ENCODE measurements around the gene CTSW.

The CTSW gene

DNA sequence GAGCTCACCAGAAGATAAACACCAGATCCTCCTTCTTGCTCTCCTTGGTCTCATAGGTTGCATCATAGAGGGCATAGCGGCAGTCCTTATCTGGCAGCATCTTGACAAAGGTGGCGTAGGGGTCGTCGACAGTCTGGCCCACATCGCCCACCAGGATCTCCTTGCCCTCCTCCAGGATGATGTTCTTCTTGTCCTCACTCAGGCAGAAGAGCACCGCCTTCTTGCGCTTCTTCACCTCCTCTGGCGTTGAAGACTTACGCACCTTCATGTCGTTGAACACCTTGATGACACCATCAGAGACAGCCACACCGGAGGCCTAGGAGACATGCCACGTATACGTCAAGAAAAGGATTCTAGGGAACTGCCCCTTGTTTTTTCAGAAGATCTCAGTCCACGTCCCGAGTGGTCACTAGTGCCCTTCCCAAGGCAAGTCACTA is 23.7 kb upstream of the CTSW start:
- DNase-seq (ENCODE audit: low spot score), result no peak

DNA sequence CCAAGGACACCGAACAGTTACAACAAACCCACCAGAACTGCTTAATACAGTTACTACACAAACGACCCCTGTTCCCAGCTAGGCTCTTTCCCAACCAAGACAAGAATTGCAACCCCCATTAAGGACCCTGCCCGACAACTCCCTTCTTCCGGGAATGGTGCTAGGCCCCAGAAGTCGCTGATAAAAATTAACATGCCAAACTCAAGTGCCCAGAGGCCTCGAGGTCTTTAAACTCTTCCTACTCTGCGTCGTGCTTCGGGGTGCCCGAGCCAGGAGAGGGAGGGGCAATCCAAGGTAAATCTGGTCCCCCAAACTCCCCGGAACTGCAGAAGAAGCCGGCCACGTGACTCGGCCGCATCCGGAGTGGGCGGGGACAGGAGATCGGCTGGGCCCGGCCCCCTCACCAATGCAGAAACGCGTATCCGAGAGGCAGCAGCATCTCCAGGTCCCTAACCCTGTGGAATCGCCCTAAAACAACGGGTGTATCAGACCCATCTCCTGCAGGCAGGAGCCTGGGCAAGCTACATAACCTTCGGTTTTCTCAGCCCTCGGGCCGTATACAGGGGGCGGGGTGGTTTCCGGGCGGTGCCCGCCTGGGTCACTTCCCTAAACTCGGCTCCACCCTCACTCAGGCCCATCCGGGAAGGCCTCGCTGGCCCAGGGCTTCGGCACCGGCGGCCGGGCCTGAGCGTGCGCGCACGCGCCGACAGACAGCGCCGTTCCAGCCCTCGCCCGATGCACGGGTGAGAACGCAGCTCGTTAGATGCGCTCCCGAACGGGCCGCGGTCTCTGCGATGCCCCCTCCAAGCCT is 22.7 kb upstream of the CTSW start:
- DNase-seq (ENCODE audit: low spot score), result no peak

DNA sequence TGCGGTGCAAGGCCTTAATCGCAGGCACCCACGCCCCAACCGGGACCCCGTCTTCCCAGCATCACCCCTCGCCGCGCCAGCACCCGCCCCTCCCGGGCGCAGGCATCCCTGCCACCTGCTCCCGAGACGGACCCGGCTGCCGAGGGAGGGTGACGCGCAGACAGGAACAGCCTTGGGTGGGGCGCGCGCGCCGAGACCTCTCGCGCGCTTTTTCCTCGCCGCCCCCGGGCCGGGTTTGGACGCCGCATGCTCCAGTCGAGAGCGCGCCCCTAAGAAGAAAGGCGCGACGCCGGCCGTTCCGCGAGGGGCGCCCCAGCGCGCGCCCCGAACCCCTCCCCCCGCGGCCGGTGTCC is 22.2 kb upstream of the CTSW start:
- DNase-seq (ENCODE audit: low spot score), result no peak

DNA sequence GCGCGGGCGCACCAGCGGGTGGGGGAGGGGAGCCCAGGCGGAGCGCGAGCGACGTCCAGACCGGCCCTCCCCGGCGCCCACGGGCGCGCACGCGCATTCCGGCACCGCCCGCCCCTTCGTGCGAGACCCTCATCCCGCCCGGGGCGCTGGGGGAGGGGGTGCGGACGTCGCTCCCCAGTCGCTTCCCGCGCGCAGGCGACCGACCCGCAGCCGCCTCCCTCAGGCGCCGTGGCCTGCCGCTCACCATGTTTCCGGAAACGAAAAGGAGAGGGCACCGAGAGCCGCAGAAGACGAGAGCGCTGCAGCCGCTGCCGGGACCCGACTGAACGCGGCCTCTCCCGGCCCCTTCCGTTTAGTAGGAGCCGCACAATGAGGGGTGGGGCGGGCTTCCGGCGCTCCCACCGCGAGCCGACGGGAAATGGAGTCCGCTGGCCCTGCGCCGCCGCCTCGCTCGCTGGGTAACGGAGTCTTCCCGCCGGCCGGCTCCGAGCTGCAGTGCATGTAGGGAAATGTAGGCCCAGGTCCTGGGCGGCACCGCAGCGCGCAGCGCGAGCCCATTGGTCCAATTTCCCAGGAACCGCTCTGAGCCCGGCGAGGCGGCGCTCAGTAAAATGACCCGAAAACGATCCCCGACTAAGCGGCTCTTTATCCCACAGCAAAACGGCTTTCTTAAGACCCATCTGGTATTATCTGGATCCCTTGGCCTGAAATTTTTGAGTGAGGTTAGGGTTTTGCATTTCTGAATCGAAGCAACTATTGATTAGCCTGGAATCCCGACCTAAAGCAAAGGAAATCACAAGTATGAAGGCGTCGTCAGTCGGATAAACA is 21.6 kb upstream of the CTSW start, which contains the start of gene CFL1:
CFL1 (minus strand) TSS at position 328 of the 828 bp plus-strand sequence; CDS start at position 247, 81 bp downstream.
- peak; percentile 89 for DNase-seq (ENCODE audit: low spot score)

DNA sequence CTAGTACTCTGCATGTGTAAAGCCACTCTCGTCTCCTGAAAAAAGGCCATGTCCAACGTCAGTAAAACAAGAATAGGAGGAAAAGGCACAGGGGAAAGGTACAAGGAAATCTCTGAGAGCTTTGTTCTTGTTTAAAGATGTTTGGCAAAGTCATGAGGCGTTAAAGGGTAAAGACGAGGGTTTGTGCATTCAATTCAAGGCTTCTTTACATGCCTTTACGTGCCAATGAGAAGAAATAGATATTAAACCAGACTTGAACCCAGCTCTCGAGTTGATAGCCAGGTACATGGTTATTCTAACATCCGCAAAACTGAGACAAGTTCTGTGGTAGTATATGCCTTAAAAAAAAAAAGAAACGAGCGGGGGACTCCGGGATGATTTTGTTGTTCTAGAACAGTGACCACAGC is 21.0 kb upstream of the CTSW start:
- DNase-seq (ENCODE audit: low spot score), result no peak

DNA sequence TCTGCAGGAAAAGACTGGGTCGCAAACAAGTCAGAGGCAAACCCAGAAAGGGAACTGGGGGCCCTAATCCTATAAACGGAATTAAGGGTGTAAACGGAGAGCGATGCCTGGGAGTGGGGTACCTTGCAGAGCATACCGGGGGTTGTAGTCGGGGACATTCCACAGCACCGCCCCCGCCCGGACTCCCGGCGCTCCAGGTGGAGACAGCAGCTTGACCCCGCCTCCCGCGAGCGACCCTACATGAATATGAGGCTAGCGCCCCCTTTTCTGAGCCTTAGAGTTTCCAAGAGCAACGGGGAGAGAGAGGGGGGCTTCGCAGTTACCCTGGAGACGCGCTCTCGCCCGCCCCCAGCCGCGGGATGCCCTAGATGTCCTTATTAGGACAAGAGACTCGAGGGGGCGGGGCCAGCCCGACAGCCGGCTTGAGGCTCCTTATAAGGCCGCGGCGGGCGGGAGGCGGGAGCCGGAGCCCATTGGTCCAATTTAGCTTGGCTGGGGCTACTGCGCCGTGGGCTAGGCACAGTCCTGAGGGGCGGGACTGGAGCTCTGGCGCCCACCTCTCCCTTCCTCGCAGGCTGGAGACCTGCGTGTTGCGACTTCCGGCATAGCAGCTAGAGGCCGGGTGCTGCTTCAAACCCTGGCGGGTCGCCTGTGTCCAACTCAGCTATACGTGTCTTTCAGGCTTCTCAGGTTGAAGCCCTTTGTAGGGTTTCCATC is 20.4 kb upstream of the CTSW start:
- peak; percentile 94 for DNase-seq (ENCODE audit: low spot score)

DNA sequence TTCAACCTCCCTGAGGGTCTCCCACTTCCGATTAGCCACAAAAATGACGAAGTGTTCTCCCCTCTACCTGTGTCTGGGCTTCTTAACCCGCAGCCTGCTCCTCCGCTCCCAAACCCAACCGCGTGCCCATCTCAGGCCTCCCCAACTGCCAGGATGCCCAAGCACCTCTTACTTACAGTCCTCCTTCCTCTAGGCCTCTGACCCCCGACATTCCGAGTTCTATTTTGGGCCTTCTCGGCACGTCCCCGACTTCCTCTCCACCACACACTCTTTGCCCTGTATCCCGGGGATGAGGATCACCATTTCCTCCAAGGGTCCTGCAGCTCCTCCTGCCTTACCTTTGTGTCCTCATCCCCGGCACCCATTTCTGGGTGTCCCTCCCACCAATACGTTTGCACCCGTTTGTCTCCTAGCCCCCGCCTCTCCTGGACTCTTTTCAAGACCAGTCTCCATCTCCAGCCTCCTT is 19.8 kb upstream of the CTSW start:
- no peak for DNase-seq (ENCODE audit: low spot score)

DNA sequence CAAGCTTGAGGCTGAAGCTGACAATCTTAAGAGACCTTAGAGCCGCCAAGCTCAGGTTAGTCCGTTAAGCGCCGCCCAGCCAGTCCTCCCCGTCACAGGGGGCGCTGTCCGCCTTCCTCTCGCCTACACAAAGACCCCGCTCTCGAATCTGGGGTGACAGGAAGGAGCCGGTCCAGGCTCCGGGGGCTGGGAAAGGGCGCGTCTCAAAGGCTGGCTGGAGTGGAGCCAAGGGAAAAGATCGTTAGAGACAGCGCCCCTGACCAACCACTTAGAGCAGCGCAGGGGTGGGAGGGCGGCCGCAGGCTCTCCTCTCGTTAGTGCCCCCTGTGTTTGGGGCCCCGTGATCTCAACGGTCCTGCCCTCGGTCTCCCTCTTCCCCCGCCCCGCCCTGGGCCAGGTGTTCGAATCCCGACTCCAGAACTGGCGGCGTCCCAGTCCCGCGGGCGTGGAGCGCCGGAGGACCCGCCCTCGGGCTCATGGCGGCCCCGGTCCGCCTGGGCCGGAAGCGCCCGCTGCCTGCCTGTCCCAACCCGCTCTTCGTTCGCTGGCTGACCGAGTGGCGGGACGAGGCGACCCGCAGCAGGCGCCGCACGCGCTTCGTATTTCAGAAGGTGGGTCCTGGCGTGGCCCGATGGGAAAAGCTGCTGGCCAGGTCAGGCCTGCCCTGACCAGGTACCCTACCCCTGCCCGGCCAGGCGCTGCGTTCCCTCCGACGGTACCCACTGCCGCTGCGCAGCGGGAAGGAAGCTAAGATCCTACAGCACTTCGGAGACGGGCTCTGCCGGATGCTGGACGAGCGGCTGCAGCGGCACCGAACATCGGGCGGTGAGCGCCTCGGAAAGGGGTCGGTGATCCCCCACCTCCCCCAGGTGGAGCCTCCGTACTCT is 19.1 kb upstream of the CTSW start, which contains the start of gene MUS81:
MUS81 (plus strand) TSS at position 156 of the 887 bp plus-strand sequence; CDS start at position 477, 321 bp downstream.
- peak; percentile 86 for DNase-seq (ENCODE audit: low spot score)

DNA sequence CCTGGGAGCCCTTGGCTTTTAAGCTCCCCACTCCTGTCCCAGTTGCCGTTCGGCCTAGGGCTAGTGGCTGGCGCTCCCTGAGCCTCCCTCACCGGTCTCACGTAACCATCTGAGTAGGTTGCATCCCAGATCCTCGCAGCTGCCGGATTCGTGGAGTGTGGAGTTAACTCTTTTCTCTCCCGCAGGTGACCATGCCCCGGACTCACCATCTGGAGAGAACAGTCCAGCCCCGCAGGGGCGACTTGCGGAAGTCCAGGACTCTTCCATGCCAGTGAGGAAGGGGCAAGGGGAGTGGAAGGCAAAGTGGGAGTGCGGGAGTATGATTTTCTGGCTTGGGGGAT is 18.5 kb upstream of the CTSW start:
- no peak for DNase-seq (ENCODE audit: low spot score)

DNA sequence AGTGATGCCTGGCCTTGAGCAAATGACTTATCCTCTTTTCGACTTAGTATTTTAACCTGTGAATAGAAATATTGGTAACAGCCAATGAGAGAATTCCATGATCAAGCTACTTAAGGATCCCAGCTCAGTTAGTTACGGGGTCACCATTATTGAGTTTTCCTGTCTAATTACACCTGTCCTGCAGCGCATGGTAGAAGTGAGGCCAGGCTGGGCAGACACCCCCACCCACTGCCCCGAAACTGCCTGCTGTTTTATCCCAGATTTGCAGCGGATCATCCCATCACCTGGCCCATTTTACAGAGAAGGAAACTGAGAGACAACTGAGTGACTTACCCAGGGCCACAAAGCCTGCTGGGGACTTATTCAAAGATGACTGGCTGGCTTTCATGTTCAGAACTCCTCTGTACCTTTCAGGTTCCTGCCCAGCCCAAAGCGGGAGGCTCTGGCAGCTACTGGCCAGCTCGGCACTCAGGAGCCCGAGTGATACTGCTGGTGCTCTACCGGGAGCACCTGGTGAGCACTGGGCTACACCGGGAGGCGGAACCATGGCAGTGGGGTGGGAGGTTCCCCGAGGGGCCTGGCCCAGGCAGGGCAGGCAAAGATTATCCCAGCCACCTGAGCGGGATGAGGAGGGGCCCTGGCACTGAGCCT is 18.0 kb upstream of the CTSW start:
- no peak for DNase-seq (ENCODE audit: low spot score)

DNA sequence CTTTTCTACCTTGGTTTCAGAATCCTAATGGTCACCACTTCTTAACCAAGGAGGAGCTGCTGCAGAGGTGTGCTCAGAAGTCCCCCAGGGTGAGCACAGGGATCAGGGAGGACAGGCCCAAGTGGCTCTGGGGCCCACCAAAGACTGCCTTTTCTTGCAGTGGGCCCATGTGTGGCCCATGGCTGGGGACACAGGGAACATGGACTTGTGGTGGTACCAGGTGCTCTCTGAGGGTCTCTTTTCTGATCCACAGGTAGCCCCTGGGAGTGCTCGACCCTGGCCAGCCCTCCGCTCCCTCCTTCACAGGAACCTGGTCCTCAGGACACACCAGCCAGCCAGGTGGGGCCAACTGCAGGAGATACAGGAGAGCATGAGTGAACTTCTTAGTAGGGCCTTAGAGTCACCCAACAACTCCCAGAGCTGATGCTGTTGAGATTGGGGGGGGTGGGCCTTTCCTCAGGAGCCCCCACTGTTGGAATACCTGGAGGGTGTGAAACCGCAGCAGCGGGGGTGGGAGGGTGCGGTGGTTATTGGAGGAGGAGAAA is 17.4 kb upstream of the CTSW start:
- no peak for DNase-seq (ENCODE audit: low spot score)

DNA sequence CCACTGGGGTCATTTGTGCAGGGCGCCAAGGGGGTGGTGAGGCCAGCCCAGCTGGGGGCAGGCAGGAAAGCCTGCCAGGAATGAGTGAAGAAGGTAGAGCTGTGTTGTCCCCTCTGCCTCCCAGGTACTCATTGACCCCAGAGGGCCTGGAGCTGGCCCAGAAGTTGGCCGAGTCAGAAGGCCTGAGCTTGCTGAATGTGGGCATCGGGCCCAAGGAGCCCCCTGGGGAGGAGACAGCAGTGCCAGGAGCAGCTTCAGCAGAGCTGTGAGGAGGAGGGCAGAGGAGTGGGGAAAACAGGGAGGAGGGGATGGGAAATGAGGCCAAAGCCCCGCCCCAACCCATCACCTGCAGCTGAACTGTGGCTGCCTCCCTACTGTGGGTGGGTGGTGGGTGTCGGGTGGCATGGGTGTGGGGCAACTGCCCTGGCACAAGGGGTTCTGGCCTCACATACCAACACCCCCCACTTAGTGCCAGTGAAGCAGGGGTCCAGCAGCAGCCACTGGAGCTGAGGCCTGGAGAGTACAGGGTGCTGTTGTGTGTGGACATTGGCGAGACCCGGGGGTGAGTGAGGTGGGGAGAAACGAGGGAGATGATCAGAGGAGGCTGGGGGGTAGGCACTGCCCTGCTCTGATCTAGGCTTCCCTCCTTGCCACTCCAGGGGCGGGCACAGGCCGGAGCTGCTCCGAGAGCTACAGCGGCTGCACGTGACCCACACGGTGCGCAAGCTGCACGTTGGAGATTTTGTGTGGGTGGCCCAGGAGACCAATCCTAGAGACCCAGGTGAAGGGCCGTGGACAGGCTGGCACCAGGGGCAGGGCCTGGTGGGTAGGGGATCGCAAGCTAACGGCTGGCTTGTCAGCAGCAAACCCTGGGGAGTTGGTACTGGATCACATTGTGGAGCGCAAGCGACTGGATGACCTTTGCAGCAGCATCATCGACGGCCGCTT is 16.4 kb upstream of the CTSW start:
- DNase-seq (ENCODE audit: low spot score), result no peak

DNA sequence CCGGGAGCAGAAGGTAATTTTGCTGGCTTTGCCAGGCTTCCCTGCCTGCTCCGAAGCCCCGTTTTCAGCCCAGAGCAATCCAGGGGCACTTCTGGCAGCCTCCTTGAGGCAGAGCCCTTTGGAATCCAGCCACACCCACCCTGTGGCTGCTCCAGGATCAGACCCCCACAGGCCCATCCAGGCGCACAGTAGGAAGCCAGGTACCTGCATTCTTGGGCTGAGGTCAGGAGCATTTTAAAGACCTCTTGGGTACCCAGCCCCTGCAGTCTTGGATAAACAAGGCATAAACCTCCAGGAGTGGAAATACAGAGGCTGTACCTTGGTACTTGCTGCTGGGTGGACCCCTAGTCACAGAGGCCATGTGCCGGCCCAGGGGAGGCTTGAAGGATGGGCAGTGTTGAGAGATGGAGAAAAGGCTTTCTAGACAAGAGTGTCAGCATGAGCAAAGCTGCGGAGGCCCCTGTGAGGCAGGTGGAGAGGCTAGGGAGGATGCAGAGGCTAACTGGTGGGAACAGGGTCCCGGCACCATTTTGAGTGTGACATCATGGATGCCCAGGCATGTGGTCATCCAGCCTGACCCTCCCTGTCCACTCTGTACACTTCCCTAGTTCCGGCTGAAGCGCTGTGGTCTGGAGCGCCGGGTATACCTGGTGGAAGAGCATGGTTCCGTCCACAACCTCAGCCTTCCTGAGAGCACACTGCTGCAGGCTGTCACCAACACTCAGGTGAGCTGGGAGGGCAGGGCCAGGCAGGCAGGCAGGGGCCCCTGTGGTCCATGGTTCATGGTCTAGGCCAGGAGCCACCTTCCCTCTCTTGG is 15.5 kb upstream of the CTSW start:
- no peak for DNase-seq (ENCODE audit: low spot score)

DNA sequence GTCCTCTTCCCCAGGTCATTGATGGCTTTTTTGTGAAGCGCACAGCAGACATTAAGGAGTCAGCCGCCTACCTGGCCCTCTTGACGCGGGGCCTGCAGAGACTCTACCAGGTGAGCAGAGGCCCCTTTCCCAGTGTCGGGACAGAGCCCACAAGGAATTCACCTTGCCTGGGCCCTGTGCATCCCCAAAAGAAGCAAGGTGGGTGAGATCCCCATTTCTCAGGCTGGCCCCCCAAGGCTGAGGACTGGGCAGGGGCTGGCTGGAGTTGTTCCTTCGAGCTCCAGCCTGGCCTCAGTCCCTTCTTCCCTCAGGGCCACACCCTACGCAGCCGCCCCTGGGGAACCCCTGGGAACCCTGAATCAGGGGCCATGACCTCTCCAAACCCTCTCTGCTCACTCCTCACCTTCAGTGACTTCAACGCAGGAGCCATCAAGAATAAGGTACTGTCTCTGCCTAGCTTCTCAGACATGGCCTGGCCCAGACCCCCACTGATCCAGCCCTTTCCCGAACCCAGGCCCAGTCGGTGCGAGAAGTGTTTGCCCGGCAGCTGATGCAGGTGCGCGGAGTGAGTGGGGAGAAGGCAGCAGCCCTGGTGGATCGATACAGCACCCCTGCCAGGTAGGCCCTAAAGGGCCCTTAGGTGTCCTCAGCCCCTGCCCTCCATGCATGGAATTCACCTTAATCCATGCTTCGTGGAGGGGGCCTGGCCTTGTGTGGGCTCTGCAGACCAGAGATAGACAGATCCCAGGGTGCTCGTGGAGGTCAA is 14.7 kb upstream of the CTSW start:
- DNase-seq (ENCODE audit: low spot score), result no peak

DNA sequence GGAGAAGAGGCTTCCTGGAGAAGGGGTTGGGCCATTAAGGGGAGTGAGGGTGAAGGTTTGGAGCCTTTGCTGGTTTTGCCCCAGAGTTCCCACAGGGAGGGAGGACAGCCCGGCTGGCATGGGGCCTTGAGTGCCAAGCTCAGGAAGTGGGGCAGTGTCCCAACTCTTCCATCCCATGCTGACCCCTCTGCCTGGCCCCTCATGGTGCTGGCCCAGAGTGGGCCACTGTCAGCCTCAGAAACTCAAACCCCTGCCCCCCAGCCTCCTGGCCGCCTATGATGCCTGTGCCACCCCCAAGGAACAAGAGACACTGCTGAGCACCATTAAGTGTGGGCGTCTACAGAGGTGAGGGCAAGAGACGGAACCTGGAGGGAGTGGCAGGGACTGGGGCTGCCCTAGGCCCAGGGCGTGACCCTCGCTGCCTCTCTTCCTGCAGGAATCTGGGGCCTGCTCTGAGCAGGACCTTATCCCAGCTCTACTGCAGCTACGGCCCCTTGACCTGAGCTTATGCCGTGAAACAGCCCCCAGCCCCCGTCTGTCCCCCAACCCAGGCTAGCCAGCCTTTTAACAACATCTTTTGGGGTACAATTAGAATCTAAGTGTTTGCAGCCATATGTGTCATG is 14.0 kb upstream of the CTSW start:
- DNase-seq (ENCODE audit: low spot score), result no peak

DNA sequence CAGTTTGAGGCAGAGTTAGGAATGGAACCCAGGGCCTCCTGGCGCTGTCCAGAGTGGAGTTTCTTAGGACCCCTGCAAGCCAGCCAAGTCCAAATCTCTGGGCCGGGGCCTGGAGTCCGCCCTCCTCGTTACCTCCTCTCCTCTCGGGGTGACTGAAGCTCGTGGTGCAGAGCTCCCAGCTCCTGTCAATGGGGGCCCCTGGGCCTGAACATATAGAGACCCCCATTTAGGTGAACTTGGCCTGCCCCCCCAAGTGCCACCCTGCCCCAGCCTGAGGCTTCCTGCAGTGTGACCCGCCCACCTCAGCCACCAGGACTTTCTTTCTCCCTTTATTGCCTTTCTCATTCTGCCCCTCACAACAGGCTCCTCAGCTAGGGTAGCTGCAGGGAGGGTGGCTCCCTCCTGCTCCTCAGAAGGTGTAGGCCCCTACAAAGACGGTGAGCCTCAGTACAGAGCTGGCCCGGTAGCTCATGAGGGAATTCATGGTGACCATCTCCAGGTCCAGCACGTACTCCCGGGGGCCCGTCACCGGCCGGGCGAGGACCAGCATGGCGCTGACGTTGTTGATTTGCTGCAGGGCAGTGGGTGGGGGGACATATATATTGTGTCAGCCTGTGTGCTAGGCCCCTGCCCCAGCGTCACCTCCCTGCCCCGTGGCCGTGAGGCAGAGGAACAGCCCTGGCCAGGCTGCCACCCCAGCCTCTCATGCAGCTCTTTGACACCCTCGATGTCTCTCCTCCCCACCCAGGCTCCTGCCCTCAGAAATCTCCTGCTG is 12.9 kb upstream of the CTSW start:
- no peak for DNase-seq (ENCODE audit: low spot score)

All from COLO829 (cell line).